ENCODE data around the gene CCDC87.

The CCDC87 gene

GRCh38 chr11:66579017-66579606, 13.8 kb downstream of the CCDC87 start:
- Histone ChIP-seq H3K79me1 (ENCODE audit: low read length) (no peaks in the 10 kb centered on the region), H3K23ac (ENCODE audit: low read length) (no peak overlapping the region), H4K8ac (ENCODE audit: low read depth, low read length) (no peak overlapping the region), H3K56ac (ENCODE audit: low read length) (no peak overlapping the region), H3K4me2 (ENCODE audit: low read length) (no peak overlapping the region), H2AK5ac (ENCODE audit: low read length) (no peak overlapping the region), H3K4me3 (ENCODE audit: low read length) (no peak overlapping the region), H3K36me3 (ENCODE audit: control insufficient read depth, insufficient read depth, low read length) (no peaks in the 10 kb centered on the region), H3K4ac (ENCODE audit: low read depth, low read length) (no peak overlapping the region), H2BK15ac (replicated peaks; ENCODE audit: low read depth) (no peak overlapping the region), H3K27me3 (ENCODE audit: insufficient read depth, low read length, poor library complexity) (no peaks in the 10 kb centered on the region), H3K9ac (ENCODE audit: low read length) (no peak overlapping the region), H3K18ac (ENCODE audit: low read length) (no peak overlapping the region), H4K5ac (ENCODE audit: low read length) (no peak overlapping the region), H2BK120ac (ENCODE audit: low read depth, low read length) (no peak overlapping the region), H3K4me1 (ENCODE audit: control insufficient read depth, low read depth, low read length) (no peaks in the 10 kb centered on the region), H3K27ac (ENCODE audit: low read depth, low read length) (no peak overlapping the region), H2BK5ac (ENCODE audit: low read length) (no peak overlapping the region), H3K79me2 (ENCODE audit: control insufficient read depth, insufficient read depth, low read length) (no peaks in the 10 kb centered on the region)
- WGBS (ENCODE audit: extremely low coverage, insufficient coverage, low lambda C conversion rate): no CpG with 5 or more reads among the region's 25 CpGs
- DNase-seq: peak; percentile 70

GRCh38 chr11:66570850-66571180, 22.0 kb downstream of the CCDC87 start:
- Histone ChIP-seq H2BK120ac (ENCODE audit: low read depth, low read length) (no peak overlapping the region), H3K27ac (ENCODE audit: low read depth, low read length) (no peak overlapping the region), H3K9ac (ENCODE audit: low read length) (no peak overlapping the region), H3K4me1 (ENCODE audit: control insufficient read depth, low read depth, low read length) (peaks cover 7% of the 10 kb centered on the region), H3K18ac (ENCODE audit: low read length) (peak overlapping the region; percentile 19), H3K4ac (ENCODE audit: low read depth, low read length) (no peak overlapping the region), H4K8ac (ENCODE audit: low read depth, low read length) (no peak overlapping the region), H3K56ac (ENCODE audit: low read length) (peak overlapping the region; percentile 71), H3K23ac (ENCODE audit: low read length) (no peak overlapping the region), H4K5ac (ENCODE audit: low read length) (no peak overlapping the region), H3K36me3 (ENCODE audit: control insufficient read depth, insufficient read depth, low read length) (no peaks in the 10 kb centered on the region), H3K4me3 (ENCODE audit: low read length) (no peak overlapping the region), H2BK5ac (ENCODE audit: low read length) (peak overlapping the region; percentile 54), H2AK5ac (ENCODE audit: low read length) (no peak overlapping the region), H2BK15ac (replicated peaks; ENCODE audit: low read depth) (no peak overlapping the region), H3K79me2 (ENCODE audit: control insufficient read depth, insufficient read depth, low read length) (no peaks in the 10 kb centered on the region), H3K27me3 (ENCODE audit: insufficient read depth, low read length, poor library complexity) (no peaks in the 10 kb centered on the region), H3K79me1 (ENCODE audit: low read length) (no peaks in the 10 kb centered on the region), H3K4me2 (ENCODE audit: low read length) (no peak overlapping the region)
- WGBS (ENCODE audit: extremely low coverage, insufficient coverage, low lambda C conversion rate): no CpG with 5 or more reads among the region's 2 CpGs
- DNase-seq: no peak

GRCh38 chr11:66570079-66570849, 22.6 kb downstream of the CCDC87 start:
- Histone ChIP-seq H3K18ac (ENCODE audit: low read length) (peak overlapping the region; percentile 19), H3K4me3 (ENCODE audit: low read length) (no peak overlapping the region), H3K4ac (ENCODE audit: low read depth, low read length) (peak overlapping the region; percentile 44), H3K27me3 (ENCODE audit: insufficient read depth, low read length, poor library complexity) (no peaks in the 10 kb centered on the region), H2AK5ac (ENCODE audit: low read length) (no peak overlapping the region), H4K8ac (ENCODE audit: low read depth, low read length) (no peak overlapping the region), H2BK15ac (replicated peaks; ENCODE audit: low read depth) (peak overlapping the region; percentile 21), H3K9ac (ENCODE audit: low read length) (peak overlapping the region; percentile 30), H3K79me2 (ENCODE audit: control insufficient read depth, insufficient read depth, low read length) (no peaks in the 10 kb centered on the region), H2BK120ac (ENCODE audit: low read depth, low read length) (peak overlapping the region; percentile 19), H3K4me2 (ENCODE audit: low read length) (no peak overlapping the region), H3K4me1 (ENCODE audit: control insufficient read depth, low read depth, low read length) (peaks cover 7% of the 10 kb centered on the region), H3K79me1 (ENCODE audit: low read length) (no peaks in the 10 kb centered on the region), H2BK5ac (ENCODE audit: low read length) (peak overlapping the region; percentile 26), H3K27ac (ENCODE audit: low read depth, low read length) (peak overlapping the region; percentile 69), H3K36me3 (ENCODE audit: control insufficient read depth, insufficient read depth, low read length) (no peaks in the 10 kb centered on the region), H3K23ac (ENCODE audit: low read length) (no peak overlapping the region), H4K5ac (ENCODE audit: low read length) (no peak overlapping the region), H3K56ac (ENCODE audit: low read length) (peak overlapping the region; percentile 78)
- WGBS (ENCODE audit: extremely low coverage, insufficient coverage, low lambda C conversion rate): no CpG with 5 or more reads among the region's 5 CpGs
- peak; percentile 96 for DNase-seq

- no peak overlapping the region for H4K8ac ChIP-seq (ENCODE audit: low read depth, low read length)
- no peak overlapping the region for H2BK15ac ChIP-seq (replicated peaks; ENCODE audit: low read depth)
- H2BK5ac ChIP-seq (ENCODE audit: low read length): peak overlapping the region; percentile 5
- H4K5ac ChIP-seq (ENCODE audit: low read length): no peak overlapping the region
- no peak overlapping the region for H2BK120ac ChIP-seq (ENCODE audit: low read depth, low read length)
- no peak overlapping the region for H3K4ac ChIP-seq (ENCODE audit: low read depth, low read length)
- H3K9ac ChIP-seq (ENCODE audit: low read length): no peak overlapping the region
- H3K4me2 ChIP-seq (ENCODE audit: low read length): no peak overlapping the region
- DNase-seq: no peak
- H3K4me1 ChIP-seq (ENCODE audit: control insufficient read depth, low read depth, low read length): peaks cover 7% of the 10 kb centered on the region
- no CpG with 5 or more reads among the region's 7 CpGs for WGBS (ENCODE audit: extremely low coverage, insufficient coverage, low lambda C conversion rate)
- no peak overlapping the region for H3K27ac ChIP-seq (ENCODE audit: low read depth, low read length)
- H3K36me3 ChIP-seq (ENCODE audit: control insufficient read depth, insufficient read depth, low read length): no peaks in the 10 kb centered on the region
- no peaks in the 10 kb centered on the region for H3K27me3 ChIP-seq (ENCODE audit: insufficient read depth, low read length, poor library complexity)
- no peak overlapping the region for H2AK5ac ChIP-seq (ENCODE audit: low read length)
- H3K23ac ChIP-seq (ENCODE audit: low read length): no peak overlapping the region
- no peaks in the 10 kb centered on the region for H3K79me1 ChIP-seq (ENCODE audit: low read length)
- no peaks in the 10 kb centered on the region for H3K79me2 ChIP-seq (ENCODE audit: control insufficient read depth, insufficient read depth, low read length)
- peak overlapping the region; percentile 47 for H3K56ac ChIP-seq (ENCODE audit: low read length)
- H3K4me3 ChIP-seq (ENCODE audit: low read length): no peak overlapping the region
- no peak overlapping the region for H3K18ac ChIP-seq (ENCODE audit: low read length)
Measured at GRCh38 chr11:66569076-66569475, 23.8 kb downstream of the CCDC87 start.

DNA sequence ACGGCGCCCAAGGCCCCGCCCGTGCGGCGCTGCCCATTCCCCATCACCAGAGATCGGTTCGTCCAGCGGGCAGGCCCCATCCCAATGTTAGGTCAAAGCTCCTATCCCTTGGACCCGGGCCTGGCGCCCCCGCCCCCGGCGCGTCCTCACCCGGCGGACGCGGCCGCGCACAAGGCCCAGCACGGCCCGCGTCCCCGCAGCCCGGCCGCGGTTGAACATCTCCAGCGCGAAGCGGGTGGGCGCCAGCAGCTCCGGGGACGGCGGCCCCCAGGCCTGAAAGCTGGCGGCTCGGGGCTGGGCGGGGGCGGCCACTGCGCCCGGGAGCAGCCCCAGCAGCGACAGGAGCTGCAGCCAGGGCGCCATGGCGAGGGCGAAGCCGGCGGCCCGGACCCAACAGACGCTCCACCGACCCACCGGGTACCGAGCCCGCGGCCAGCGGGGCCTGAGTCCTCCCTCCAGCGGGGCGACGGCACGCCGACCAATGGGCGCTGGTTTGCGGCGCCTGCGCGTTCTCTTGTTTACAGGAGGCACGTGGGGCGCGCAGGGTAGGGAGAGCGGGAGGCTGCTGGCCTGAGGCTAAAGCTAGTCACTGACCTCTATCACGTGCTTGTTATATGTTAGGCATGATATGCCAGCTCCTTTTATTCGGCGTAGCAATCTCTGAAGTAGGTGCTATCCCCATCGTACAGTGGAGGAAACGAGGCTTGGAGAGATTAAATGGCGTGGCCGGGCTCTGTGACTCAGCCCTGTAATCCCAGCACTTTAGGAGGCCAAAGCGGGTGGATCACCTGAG, 24.5 kb downstream of the CCDC87 start, which contains the start of gene CTSF:
CTSF (minus strand) TSS at position 483 of the 793 bp plus-strand sequence; CDS start at position 363, 120 bp downstream.
- Histone ChIP-seq H3K4me3 (ENCODE audit: low read length) (no peak within 1 kb of the TSS), H3K4ac (ENCODE audit: low read depth, low read length) (no peak within 1 kb of the TSS), H3K79me1 (ENCODE audit: low read length) (no peaks in the 10 kb centered on the region), H3K9ac (ENCODE audit: low read length) (no peak within 1 kb of the TSS), H3K18ac (ENCODE audit: low read length) (no peak within 1 kb of the TSS), H3K27me3 (ENCODE audit: insufficient read depth, low read length, poor library complexity) (no peaks in the 10 kb centered on the region), H4K5ac (ENCODE audit: low read length) (no peak within 1 kb of the TSS), H2BK120ac (ENCODE audit: low read depth, low read length) (no peak within 1 kb of the TSS), H3K36me3 (ENCODE audit: control insufficient read depth, insufficient read depth, low read length) (no peaks in the 10 kb centered on the region), H3K79me2 (ENCODE audit: control insufficient read depth, insufficient read depth, low read length) (no peaks in the 10 kb centered on the region), H3K27ac (ENCODE audit: low read depth, low read length) (no peak within 1 kb of the TSS), H2AK5ac (ENCODE audit: low read length) (peak within 1 kb of the TSS; percentile 37), H2BK5ac (ENCODE audit: low read length) (peak within 1 kb of the TSS; percentile 5), H3K23ac (ENCODE audit: low read length) (no peak within 1 kb of the TSS), H3K56ac (ENCODE audit: low read length) (peak within 1 kb of the TSS; percentile 47), H3K4me1 (ENCODE audit: control insufficient read depth, low read depth, low read length) (peaks cover 7% of the 10 kb centered on the region), H4K8ac (ENCODE audit: low read depth, low read length) (no peak within 1 kb of the TSS), H3K4me2 (ENCODE audit: low read length) (no peak within 1 kb of the TSS), H2BK15ac (replicated peaks; ENCODE audit: low read depth) (no peak within 1 kb of the TSS)
- no peak for DNase-seq
- WGBS (ENCODE audit: extremely low coverage, insufficient coverage, low lambda C conversion rate): no CpG with 5 or more reads among the region's 77 CpGs
